Measurements from ENCODE around the gene NOX4. TPM values are rescaled to one million over a fixed set of nuclear protein-coding genes. Genes with fewer than 3 reads are reported as not detected.

NOX4 gene
- polyA plus RNA-seq, 2 of the 4 experiments (the other 2 are of a cell fraction): 0.04 TPM; not detected in 1

DNA sequence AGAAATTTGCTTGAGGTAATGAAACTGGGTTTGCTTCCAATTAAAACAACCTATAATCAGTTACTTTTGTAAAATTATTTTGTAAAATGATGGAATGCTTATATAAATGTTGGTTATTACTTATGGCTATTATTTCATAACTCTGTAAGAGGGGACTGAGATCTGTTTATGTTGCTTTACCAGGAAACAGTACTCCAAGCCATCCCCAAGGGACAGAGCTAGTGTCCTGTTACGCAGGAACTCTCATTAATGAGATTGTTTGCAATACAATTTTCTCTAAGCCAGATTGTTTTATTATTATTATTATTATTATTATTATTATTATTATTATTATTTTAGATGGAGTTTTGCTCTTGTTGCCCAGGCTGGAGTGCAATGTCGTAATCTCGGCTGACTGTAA lies 2.3 kb upstream of the NOX4 start:
- Histone ChIP-seq H3K4me3 (no peak overlapping the region), H3K4me2 (no peak overlapping the region), H3K9me3 (no peaks in the 10 kb centered on the region), H3K27ac (no peak overlapping the region), H3K4me1 (no peaks in the 10 kb centered on the region)
- ATAC-seq (no peak), DNase-seq (ENCODE audit: low read depth in 1 of 2, low spot score in 1 of 2) (no peak), FAIRE-seq (no peak)
- POLR2A ChIA-PET: no interaction called here
- WGBS (ENCODE audit: missing lambda C conversion rate): 44% methylated on average over 3 of the region's 3 CpGs
- TF ChIP-seq SREBF2 (IDR thresholded peaks at IDR 0.05) (no peak), CBX8 (IDR thresholded peaks at IDR 0.05) (no peak), NFE2L2 (conservative IDR thresholded peaks at IDR 0.05; ENCODE audit: low read length) (no peak), ZSCAN20 (CRISPR knock-in tag; IDR thresholded peaks at IDR 0.05) (no peak), JUNB (IDR thresholded peaks at IDR 0.05) (no peak), RARB (CRISPR knock-in tag; IDR thresholded peaks at IDR 0.05) (no peak), HOXB13 (CRISPR knock-in tag; IDR thresholded peaks at IDR 0.05; ENCODE audit: low read depth) (no peak), JUN (IDR thresholded peaks at IDR 0.05) (no peak), ZC3H11A (IDR thresholded peaks at IDR 0.05) (no peak), POLR2A (IDR thresholded peaks at IDR 0.05; ENCODE audit: low read length) (no peak), NPAS2 (CRISPR knock-in tag; IDR thresholded peaks at IDR 0.05; ENCODE audit: borderline replicate concordance) (no peak), MAZ (IDR thresholded peaks at IDR 0.05; ENCODE audit: borderline replicate concordance, low read depth, low read length) (no peak), CHD2 (IDR thresholded peaks at IDR 0.05; ENCODE audit: low read length, partially characterized antibody) (no peak), POLR2AphosphoS2 (conservative IDR thresholded peaks at IDR 0.05; ENCODE audit: low read length) (no peak), RFX5 (IDR thresholded peaks at IDR 0.05) (no peak)
- TF ChIP-seq, protein P1, sequence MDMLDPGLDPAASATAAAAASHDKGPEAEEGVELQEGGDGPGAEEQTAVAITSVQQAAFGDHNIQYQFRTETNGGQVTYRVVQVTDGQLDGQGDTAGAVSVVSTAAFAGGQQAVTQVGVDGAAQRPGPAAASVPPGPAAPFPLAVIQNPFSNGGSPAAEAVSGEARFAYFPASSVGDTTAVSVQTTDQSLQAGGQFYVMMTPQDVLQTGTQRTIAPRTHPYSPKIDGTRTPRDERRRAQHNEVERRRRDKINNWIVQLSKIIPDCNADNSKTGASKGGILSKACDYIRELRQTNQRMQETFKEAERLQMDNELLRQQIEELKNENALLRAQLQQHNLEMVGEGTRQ (IDR thresholded peaks at IDR 0.05): no peak
- TF ChIP-seq, protein P2, sequence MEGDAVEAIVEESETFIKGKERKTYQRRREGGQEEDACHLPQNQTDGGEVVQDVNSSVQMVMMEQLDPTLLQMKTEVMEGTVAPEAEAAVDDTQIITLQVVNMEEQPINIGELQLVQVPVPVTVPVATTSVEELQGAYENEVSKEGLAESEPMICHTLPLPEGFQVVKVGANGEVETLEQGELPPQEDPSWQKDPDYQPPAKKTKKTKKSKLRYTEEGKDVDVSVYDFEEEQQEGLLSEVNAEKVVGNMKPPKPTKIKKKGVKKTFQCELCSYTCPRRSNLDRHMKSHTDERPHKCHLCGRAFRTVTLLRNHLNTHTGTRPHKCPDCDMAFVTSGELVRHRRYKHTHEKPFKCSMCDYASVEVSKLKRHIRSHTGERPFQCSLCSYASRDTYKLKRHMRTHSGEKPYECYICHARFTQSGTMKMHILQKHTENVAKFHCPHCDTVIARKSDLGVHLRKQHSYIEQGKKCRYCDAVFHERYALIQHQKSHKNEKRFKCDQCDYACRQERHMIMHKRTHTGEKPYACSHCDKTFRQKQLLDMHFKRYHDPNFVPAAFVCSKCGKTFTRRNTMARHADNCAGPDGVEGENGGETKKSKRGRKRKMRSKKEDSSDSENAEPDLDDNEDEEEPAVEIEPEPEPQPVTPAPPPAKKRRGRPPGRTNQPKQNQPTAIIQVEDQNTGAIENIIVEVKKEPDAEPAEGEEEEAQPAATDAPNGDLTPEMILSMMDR (IDR thresholded peaks at IDR 0.05): no peak
- TF ChIP-seq, protein P3, sequence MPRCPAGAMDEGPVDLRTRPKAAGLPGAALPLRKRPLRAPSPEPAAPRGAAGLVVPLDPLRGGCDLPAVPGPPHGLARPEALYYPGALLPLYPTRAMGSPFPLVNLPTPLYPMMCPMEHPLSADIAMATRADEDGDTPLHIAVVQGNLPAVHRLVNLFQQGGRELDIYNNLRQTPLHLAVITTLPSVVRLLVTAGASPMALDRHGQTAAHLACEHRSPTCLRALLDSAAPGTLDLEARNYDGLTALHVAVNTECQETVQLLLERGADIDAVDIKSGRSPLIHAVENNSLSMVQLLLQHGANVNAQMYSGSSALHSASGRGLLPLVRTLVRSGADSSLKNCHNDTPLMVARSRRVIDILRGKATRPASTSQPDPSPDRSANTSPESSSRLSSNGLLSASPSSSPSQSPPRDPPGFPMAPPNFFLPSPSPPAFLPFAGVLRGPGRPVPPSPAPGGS (IDR thresholded peaks at IDR 0.05): no peak
- TF ChIP-seq, protein P4, sequence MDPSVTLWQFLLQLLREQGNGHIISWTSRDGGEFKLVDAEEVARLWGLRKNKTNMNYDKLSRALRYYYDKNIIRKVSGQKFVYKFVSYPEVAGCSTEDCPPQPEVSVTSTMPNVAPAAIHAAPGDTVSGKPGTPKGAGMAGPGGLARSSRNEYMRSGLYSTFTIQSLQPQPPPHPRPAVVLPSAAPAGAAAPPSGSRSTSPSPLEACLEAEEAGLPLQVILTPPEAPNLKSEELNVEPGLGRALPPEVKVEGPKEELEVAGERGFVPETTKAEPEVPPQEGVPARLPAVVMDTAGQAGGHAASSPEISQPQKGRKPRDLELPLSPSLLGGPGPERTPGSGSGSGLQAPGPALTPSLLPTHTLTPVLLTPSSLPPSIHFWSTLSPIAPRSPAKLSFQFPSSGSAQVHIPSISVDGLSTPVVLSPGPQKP (IDR thresholded peaks at IDR 0.05; ENCODE audit: low read depth, low read length): no peak
- TF ChIP-seq, protein P5, sequence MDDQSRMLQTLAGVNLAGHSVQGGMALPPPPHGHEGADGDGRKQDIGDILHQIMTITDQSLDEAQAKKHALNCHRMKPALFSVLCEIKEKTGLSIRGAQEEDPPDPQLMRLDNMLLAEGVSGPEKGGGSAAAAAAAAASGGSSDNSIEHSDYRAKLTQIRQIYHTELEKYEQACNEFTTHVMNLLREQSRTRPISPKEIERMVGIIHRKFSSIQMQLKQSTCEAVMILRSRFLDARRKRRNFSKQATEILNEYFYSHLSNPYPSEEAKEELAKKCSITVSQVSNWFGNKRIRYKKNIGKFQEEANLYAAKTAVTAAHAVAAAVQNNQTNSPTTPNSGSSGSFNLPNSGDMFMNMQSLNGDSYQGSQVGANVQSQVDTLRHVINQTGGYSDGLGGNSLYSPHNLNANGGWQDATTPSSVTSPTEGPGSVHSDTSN (IDR thresholded peaks at IDR 0.05): no peak
- CTCF ChIA-PET: no interaction called here

DNA sequence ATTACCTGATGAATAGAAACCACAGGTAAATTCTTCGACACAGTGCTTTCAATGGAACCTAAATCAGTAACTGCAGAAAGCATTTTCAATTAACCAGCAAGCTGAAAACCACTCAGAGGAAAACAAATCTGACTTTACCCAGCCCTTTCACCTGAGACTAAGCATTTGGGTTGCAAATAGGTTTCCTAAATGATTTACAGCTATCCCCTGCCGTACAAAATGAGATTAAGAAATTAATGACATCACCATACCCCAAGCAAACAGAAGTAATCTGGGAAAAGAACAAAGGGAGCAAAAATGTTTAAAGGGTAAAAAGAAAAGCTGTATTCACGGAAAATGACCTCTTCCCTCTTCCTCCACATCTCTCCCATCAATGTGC lies 584 bp downstream of the NOX4 start:
- no peak for FAIRE-seq
- ChIA-PET POLR2A (no interaction called here), CTCF (interaction anchor here (1.2 kb wide), 1 partner anchor 11 kb away, joined by 4 read pairs; no protein-coding TSS in a partner anchor)
- no peak for DNase-seq (ENCODE audit: low read depth in 1 of 2, low spot score in 1 of 2)
- WGBS (ENCODE audit: missing lambda C conversion rate): 12% methylated on average over 3 of the region's 3 CpGs
- no peaks in the 10 kb centered on the region for H3K9me3 ChIP-seq
- H3K4me3 ChIP-seq: no peak overlapping the region
- no peak overlapping the region for H3K27ac ChIP-seq
- ATAC-seq: no peak
- no peaks in the 10 kb centered on the region for H3K4me1 ChIP-seq
- no peak overlapping the region for H3K4me2 ChIP-seq
- TF ChIP-seq HEYL (CRISPR knock-in tag; IDR thresholded peaks at IDR 0.05): no peak
- no peak for TF ChIP-seq RCOR1 (IDR thresholded peaks at IDR 0.05; ENCODE audit: low read depth, low read length)
- TF ChIP-seq, protein P6, sequence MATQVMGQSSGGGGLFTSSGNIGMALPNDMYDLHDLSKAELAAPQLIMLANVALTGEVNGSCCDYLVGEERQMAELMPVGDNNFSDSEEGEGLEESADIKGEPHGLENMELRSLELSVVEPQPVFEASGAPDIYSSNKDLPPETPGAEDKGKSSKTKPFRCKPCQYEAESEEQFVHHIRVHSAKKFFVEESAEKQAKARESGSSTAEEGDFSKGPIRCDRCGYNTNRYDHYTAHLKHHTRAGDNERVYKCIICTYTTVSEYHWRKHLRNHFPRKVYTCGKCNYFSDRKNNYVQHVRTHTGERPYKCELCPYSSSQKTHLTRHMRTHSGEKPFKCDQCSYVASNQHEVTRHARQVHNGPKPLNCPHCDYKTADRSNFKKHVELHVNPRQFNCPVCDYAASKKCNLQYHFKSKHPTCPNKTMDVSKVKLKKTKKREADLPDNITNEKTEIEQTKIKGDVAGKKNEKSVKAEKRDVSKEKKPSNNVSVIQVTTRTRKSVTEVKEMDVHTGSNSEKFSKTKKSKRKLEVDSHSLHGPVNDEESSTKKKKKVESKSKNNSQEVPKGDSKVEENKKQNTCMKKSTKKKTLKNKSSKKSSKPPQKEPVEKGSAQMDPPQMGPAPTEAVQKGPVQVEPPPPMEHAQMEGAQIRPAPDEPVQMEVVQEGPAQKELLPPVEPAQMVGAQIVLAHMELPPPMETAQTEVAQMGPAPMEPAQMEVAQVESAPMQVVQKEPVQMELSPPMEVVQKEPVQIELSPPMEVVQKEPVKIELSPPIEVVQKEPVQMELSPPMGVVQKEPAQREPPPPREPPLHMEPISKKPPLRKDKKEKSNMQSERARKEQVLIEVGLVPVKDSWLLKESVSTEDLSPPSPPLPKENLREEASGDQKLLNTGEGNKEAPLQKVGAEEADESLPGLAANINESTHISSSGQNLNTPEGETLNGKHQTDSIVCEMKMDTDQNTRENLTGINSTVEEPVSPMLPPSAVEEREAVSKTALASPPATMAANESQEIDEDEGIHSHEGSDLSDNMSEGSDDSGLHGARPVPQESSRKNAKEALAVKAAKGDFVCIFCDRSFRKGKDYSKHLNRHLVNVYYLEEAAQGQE (IDR thresholded peaks at IDR 0.05): no peak
- TF ChIP-seq MYC (IDR thresholded peaks at IDR 0.05; ENCODE audit: borderline replicate concordance, low read length): no peak
- TF ChIP-seq, protein P4 (IDR thresholded peaks at IDR 0.05; ENCODE audit: low read depth, low read length): no peak
- TF ChIP-seq SMC3 (IDR thresholded peaks at IDR 0.05): no peak
- TF ChIP-seq, protein P7, sequence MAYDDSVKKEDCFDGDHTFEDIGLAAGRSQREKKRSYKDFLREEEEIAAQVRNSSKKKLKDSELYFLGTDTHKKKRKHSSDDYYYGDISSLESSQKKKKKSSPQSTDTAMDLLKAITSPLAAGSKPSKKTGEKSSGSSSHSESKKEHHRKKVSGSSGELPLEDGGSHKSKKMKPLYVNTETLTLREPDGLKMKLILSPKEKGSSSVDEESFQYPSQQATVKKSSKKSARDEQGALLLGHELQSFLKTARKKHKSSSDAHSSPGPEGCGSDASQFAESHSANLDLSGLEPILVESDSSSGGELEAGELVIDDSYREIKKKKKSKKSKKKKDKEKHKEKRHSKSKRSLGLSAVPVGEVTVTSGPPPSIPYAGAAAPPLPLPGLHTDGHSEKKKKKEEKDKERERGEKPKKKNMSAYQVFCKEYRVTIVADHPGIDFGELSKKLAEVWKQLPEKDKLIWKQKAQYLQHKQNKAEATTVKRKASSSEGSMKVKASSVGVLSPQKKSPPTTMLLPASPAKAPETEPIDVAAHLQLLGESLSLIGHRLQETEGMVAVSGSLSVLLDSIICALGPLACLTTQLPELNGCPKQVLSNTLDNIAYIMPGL (CRISPR knock-in tag; IDR thresholded peaks at IDR 0.05; ENCODE audit: borderline replicate concordance): no peak

Data from A549 (cell line).